Measurements from ENCODE around the gene P2RX7. TPM values are rescaled to one million over a fixed set of nuclear protein-coding genes. Genes with fewer than 3 reads are reported as not detected.

Gene P2RX7
- total and polyA plus RNA-seq, 9 of the 15 experiments (the other 6 are each of a cell fraction or from before 2014, with no cell fraction given): 0.04 to 0.65 (median 0.30) TPM

- TF ChIP-seq MYBL2 (IDR thresholded peaks at IDR 0.05; ENCODE audit: low read depth): no peak
- no peak for TF ChIP-seq MYBL2 (CRISPR knock-in tag; IDR thresholded peaks at IDR 0.05; ENCODE audit: borderline replicate concordance)
- no peak for TF ChIP-seq POU5F1 (IDR thresholded peaks at IDR 0.05; ENCODE audit: borderline replicate concordance, low read depth, low read length, partially characterized antibody)
- TF ChIP-seq ZSCAN32 (CRISPR knock-in tag; IDR thresholded peaks at IDR 0.05): no peak
- no peak for TF ChIP-seq ZNF407 (IDR thresholded peaks at IDR 0.05; ENCODE audit: low read depth)
- no peak for TF ChIP-seq SAP30 (IDR thresholded peaks at IDR 0.05; ENCODE audit: borderline replicate concordance, insufficient read depth, low read depth, low read length, poor library complexity, severe bottlenecking)
- TF ChIP-seq SMARCC2 (IDR thresholded peaks at IDR 0.05; ENCODE audit: low read depth): peak; percentile 90
- TF ChIP-seq ZNF766 (CRISPR knock-in tag; conservative IDR thresholded peaks at IDR 0.05): peak; percentile 79; the same call in 1 of the 2 replicates
- no peak for TF ChIP-seq GABPB2 (CRISPR knock-in tag; conservative IDR thresholded peaks at IDR 0.05)
- TF ChIP-seq ZNF165 (CRISPR knock-in tag; IDR thresholded peaks at IDR 0.05; ENCODE audit: borderline replicate concordance): no peak
- TF ChIP-seq UBTF (IDR thresholded peaks at IDR 0.05; ENCODE audit: borderline replicate concordance in 1 of 2, low read depth in 2 of 2, low read length in 2 of 2): no peak
- TF ChIP-seq ATF7 (IDR thresholded peaks at IDR 0.05): peak; percentile 87
- 0 out of 2 replicates have a peak, but pooled peaks have one; percentile 18 for TF ChIP-seq NR2C1 (IDR thresholded peaks at IDR 0.05)
- no peak for TF ChIP-seq NR2C1 (tag; IDR thresholded peaks at IDR 0.05)
- TF ChIP-seq SAFB (IDR thresholded peaks at IDR 0.05; ENCODE audit: borderline replicate concordance, low read depth, low read length): no peak
- no peak for TF ChIP-seq ETV6 (IDR thresholded peaks at IDR 0.05; ENCODE audit: borderline replicate concordance in 1 of 2, low read depth in 2 of 2, low read length in 1 of 2)
- no peak for TF ChIP-seq ETV6 (CRISPR knock-in tag; IDR thresholded peaks at IDR 0.05; ENCODE audit: borderline replicate concordance)
These were observed 70.0 kb downstream of the P2RX7 start (continued) for GRCh38 chr12:121202407-121203355.
